ENCODE results near the gene FBL. TPM values are rescaled to one million over a fixed set of nuclear protein-coding genes. Genes with fewer than 3 reads are reported as not detected.

The FBL gene
- total and polyA plus RNA-seq, 2 donors (not counting 1 experiment from before 2014, with no cell fraction given) = 253 to 376 TPM

DNA sequence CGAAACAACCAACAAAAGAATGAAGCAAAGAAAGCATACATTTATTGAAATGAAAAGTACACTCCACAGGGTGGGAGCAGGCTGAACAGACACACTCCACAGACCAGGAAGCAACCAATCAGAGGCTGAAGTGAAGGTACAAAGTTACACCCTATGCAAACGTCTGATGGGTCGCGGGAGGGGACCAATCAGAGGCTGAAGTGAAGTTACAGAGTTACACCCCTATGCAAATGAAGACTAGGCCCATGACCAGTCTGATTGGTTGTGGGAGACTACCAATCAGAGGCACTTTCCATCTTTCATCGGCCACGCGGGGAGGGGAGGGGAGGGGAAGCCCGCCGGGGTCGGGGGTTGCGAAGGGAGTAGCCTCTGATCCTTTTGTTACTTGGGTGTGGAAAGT lies 12.4 kb upstream of the FBL start:
- Mint-ChIP-seq H3K4me1 (no peaks in the 10 kb centered on the region), H3K9me3 (ENCODE audit: insufficient read depth) (no peaks in the 10 kb centered on the region), H3K4me3 (no peak overlapping the region), H3K27ac (no peak overlapping the region), H3K27me3 (peaks cover 18% of the 10 kb centered on the region)
- ChIA-PET POLR2A (no interaction called here), CTCF (no interaction called here)
- TF ChIP-seq, protein P1, sequence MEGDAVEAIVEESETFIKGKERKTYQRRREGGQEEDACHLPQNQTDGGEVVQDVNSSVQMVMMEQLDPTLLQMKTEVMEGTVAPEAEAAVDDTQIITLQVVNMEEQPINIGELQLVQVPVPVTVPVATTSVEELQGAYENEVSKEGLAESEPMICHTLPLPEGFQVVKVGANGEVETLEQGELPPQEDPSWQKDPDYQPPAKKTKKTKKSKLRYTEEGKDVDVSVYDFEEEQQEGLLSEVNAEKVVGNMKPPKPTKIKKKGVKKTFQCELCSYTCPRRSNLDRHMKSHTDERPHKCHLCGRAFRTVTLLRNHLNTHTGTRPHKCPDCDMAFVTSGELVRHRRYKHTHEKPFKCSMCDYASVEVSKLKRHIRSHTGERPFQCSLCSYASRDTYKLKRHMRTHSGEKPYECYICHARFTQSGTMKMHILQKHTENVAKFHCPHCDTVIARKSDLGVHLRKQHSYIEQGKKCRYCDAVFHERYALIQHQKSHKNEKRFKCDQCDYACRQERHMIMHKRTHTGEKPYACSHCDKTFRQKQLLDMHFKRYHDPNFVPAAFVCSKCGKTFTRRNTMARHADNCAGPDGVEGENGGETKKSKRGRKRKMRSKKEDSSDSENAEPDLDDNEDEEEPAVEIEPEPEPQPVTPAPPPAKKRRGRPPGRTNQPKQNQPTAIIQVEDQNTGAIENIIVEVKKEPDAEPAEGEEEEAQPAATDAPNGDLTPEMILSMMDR (IDR thresholded peaks at IDR 0.05) = no peak
- no peak for TF ChIP-seq EZH2 (IDR thresholded peaks at IDR 0.05; ENCODE audit: borderline replicate concordance, insufficient read depth, low read depth, low read length, poor library complexity, severe bottlenecking)
- Histone ChIP-seq H3K4me2 (replicated peaks; ENCODE audit: low read depth, low read length, poor library complexity, severe bottlenecking) (no peak overlapping the region), H3K79me2 (ENCODE audit: control insufficient read depth, insufficient read depth, low read length) (no peaks in the 10 kb centered on the region), H3K9ac (ENCODE audit: low read length) (no peak overlapping the region), H3K27me3 (replicated peaks in 1 of 4; ENCODE audit: control extremely low read depth in 1 of 4, control insufficient read depth in 3 of 4, insufficient read depth in 4 of 4, low read length in 3 of 4) (peaks cover 0 to 7% (median 0%) of the 10 kb centered on the region in 4 experiments), H3K9me3 (ENCODE audit: control extremely low read depth in 1 of 3, control insufficient read depth in 2 of 3, insufficient read depth in 1 of 3, low read length in 2 of 3) (peaks cover 0 to 7% (median 4%) of the 10 kb centered on the region in 3 donors), H3K27ac (ENCODE audit: low read length in 2 of 2) (no peak overlapping the region), H3K36me3 (replicated peaks in 1 of 2; ENCODE audit: control extremely low read depth in 1 of 2, control insufficient read depth in 1 of 2, extremely low read depth in 1 of 2, insufficient read depth in 2 of 2, low read length in 1 of 2) (no peaks in the 10 kb centered on the region), H3K4me3 (ENCODE audit: control extremely low read depth in 1 of 5, extremely low read depth in 1 of 5, insufficient read depth in 1 of 5, low read depth in 2 of 5, low read length in 4 of 5) (no peak overlapping the region), H4K20me1 (ENCODE audit: control insufficient read depth, insufficient read depth, low read length, poor library complexity, severe bottlenecking) (no peaks in the 10 kb centered on the region), H2AFZ (ENCODE audit: insufficient read depth, low read depth, low read length, poor library complexity, severe bottlenecking) (no peak overlapping the region), H3K4me1 (ENCODE audit: control insufficient read depth in 2 of 2, insufficient read depth in 2 of 2, low read length in 2 of 2) (no peaks in the 10 kb centered on the region)
- ATAC-seq (ENCODE audit: low read depth) = no peak
- 47% methylated on average over 6 of the region's 11 CpGs for WGBS (ENCODE audit: insufficient coverage)
- DNase-seq = no peak
- intact Hi-C loops (cut with micrococcal nuclease) = no loop called here

DNA sequence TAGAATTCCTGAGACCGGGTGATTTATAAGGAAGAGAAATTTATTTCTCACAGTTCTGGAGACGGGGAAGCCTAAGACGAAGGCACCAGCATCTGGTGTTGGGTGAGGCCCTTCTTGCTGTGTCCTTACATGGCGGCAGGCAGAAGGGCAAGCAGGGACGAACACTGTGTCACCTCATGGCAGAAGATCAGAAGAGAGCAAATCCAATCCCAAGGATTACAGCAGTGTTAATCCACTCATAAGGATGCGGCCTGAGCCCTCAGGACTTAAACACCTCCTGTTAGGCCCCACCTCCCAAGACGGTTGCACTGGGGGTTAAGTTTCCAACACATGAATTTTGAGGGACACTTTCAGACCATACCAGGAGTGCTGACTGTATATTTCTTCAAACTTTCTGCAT lies 6.7 kb upstream of the FBL start:
- Histone ChIP-seq H3K9ac (ENCODE audit: low read length) (no peak overlapping the region), H3K4me3 (ENCODE audit: control extremely low read depth in 1 of 5, extremely low read depth in 1 of 5, insufficient read depth in 1 of 5, low read depth in 2 of 5, low read length in 4 of 5) (no peak overlapping the region), H3K27ac (ENCODE audit: low read length in 2 of 2) (no peak overlapping the region), H2AFZ (ENCODE audit: insufficient read depth, low read depth, low read length, poor library complexity, severe bottlenecking) (no peak overlapping the region), H3K27me3 (replicated peaks in 1 of 4; ENCODE audit: control extremely low read depth in 1 of 4, control insufficient read depth in 3 of 4, insufficient read depth in 4 of 4, low read length in 3 of 4) (peaks cover 0 to 11% (median 0%) of the 10 kb centered on the region in 4 experiments), H4K20me1 (ENCODE audit: control insufficient read depth, insufficient read depth, low read length, poor library complexity, severe bottlenecking) (no peaks in the 10 kb centered on the region), H3K4me1 (ENCODE audit: control insufficient read depth in 2 of 2, insufficient read depth in 2 of 2, low read length in 2 of 2) (no peaks in the 10 kb centered on the region), H3K4me2 (replicated peaks; ENCODE audit: low read depth, low read length, poor library complexity, severe bottlenecking) (no peak overlapping the region), H3K9me3 (ENCODE audit: control extremely low read depth in 1 of 3, control insufficient read depth in 2 of 3, insufficient read depth in 1 of 3, low read length in 2 of 3) (no peaks in the 10 kb centered on the region), H3K79me2 (ENCODE audit: control insufficient read depth, insufficient read depth, low read length) (no peaks in the 10 kb centered on the region), H3K36me3 (replicated peaks in 1 of 2; ENCODE audit: control extremely low read depth in 1 of 2, control insufficient read depth in 1 of 2, extremely low read depth in 1 of 2, insufficient read depth in 2 of 2, low read length in 1 of 2) (no peaks in the 10 kb centered on the region)
- Mint-ChIP-seq H3K9me3 (ENCODE audit: insufficient read depth) (no peaks in the 10 kb centered on the region), H3K4me3 (no peak overlapping the region), H3K27ac (no peak overlapping the region), H3K4me1 (no peaks in the 10 kb centered on the region), H3K27me3 (peaks cover 19% of the 10 kb centered on the region)
- WGBS (ENCODE audit: insufficient coverage) = 97% methylated on average over 5 of the region's 7 CpGs
- POLR2A ChIA-PET = no interaction called here
- intact Hi-C loops (cut with micrococcal nuclease) = no loop called here
- DNase-seq (no peak), ATAC-seq (ENCODE audit: low read depth) (no peak)
- CTCF ChIA-PET = no interaction called here
- TF ChIP-seq EZH2 (IDR thresholded peaks at IDR 0.05; ENCODE audit: borderline replicate concordance, insufficient read depth, low read depth, low read length, poor library complexity, severe bottlenecking) = no peak
- TF ChIP-seq, protein P1 (IDR thresholded peaks at IDR 0.05) = no peak

All from B cell (primary cell).